Psoas muscle (tissue), 8 donors: ENCODE data around the gene VAMP5. TPM values are rescaled to one million over a fixed set of nuclear protein-coding genes. Genes with fewer than 3 reads are reported as not detected.
"Not testable (repeated sequence)": the region's sequence is repeated elsewhere in the genome, so short reads cannot be mapped to it uniquely, and the experiment has no call there.

Experiments
- ATAC-seq, 4 donors: fragments of 200-7000 bp; cut with Tn5 transposase; one replicate each; pipeline ENCODE4 v1.9.1; 2020; ENCODE audit warnings: moderate library complexity in 3 of 4, mild to moderate bottlenecking in 2 of 4
- DNase-seq, 2 donors: peaks; one replicate each; pipeline ENCODE4 v3.0.0-alpha.2; 2020
- H3K27ac ChIP-seq: fragments of 200-600 bp; one replicate; pipeline ENCODE4 v1.8.0; 2022
- H3K27me3 ChIP-seq, 3 donors: fragments of 200-600 bp in 1 of 3; one replicate each; pipeline versions ENCODE4 v1.6.1 to v1.8.0; 2013 to 2022; ENCODE audit warnings: low read length in 2 of 3, mild to moderate bottlenecking in 2 of 3, moderate library complexity in 1 of 3; ENCODE audit not compliant: insufficient read depth in 3 of 3
- H3K36me3 ChIP-seq, 2 donors: fragments of 200-600 bp in 1 of 2; one replicate each; pipeline versions ENCODE4 v1.6.1 to v1.8.0; 2013 to 2022; ENCODE audit warnings: low read depth in 1 of 2, mild to moderate bottlenecking in 1 of 2, moderate library complexity in 1 of 2; ENCODE audit not compliant: insufficient read depth in 1 of 2
- H3K4me1 ChIP-seq: fragments of 200-600 bp; one replicate; pipeline ENCODE4 v1.8.0; 2022
- H3K4me3 ChIP-seq: fragments of 200-600 bp; one replicate; pipeline ENCODE4 v1.8.0; 2022; ENCODE audit warnings: mild to moderate bottlenecking
- H3K9me3 ChIP-seq: fragments of 200-600 bp; one replicate; pipeline ENCODE4 v1.8.0; 2022
- WGBS, 3 donors: extraction: QIAGEN DNeasy Blood & Tissue Kit; methylation state at CpG; one replicate each; pipeline versions ENCODE4 v1.1.6 to v1.1.7; 2013; 5-methylcytosine and 5-hydroxymethylcytosine counted together
- intact Hi-C, 2 donors: fragments of 100-400 bp; cut with DNase I; formaldehyde crosslinking; loops; one replicate each; pipeline versions ENCODE4 v1.11.0 to v1.14.2; 2022
- polyA plus RNA-seq, 3 donors: library from polyadenylated mRNA; stranded (reverse); fragments of 200-250 nt; gene quantifications; one replicate each; pipeline ENCODE4 v1.2.3, GENCODE V29; 2013
- total RNA-seq, 4 donors: library from RNA; stranded (reverse); fragmentation: NEBNext Ultra II Directional in 2 of 4; extraction: Animal tissue kit (Norgen Biotek cat#: 25700) in 2 of 4; gene quantifications; one replicate each; pipeline versions ENCODE4 v1.2.1 to v1.2.4, GENCODE V29; 2021 to 2023
- TF ChIP-seq, protein P1 (sequence below): fragments of 200-600 bp; IDR thresholded peaks from one replicate; pipeline ENCODE4 v1.8.0; 2022; ENCODE audit warnings: antibody characterized with exemption
- donor health status: healthy with polysubstance abuse.
- donor health status: DM: no; HTN: no; CAD: no; lungs with moderate emphysema.
- donor health status: Bipolar disorder and iron deficiency.
- donor health status: healthy.
- donor health status: DM: yes; HTN: yes; CAD: no.
- donor health status: DM: no; HTN: no; CAD: no.
- donor health status: DM: no; HTN: no; CAD: no.
- donor health status: DM: yes; HTN: yes; CAD: no.

Gene VAMP5
- total and polyA plus RNA-seq, 7 donors, result 58.1 to 149 (median 95.0) TPM

DNA sequence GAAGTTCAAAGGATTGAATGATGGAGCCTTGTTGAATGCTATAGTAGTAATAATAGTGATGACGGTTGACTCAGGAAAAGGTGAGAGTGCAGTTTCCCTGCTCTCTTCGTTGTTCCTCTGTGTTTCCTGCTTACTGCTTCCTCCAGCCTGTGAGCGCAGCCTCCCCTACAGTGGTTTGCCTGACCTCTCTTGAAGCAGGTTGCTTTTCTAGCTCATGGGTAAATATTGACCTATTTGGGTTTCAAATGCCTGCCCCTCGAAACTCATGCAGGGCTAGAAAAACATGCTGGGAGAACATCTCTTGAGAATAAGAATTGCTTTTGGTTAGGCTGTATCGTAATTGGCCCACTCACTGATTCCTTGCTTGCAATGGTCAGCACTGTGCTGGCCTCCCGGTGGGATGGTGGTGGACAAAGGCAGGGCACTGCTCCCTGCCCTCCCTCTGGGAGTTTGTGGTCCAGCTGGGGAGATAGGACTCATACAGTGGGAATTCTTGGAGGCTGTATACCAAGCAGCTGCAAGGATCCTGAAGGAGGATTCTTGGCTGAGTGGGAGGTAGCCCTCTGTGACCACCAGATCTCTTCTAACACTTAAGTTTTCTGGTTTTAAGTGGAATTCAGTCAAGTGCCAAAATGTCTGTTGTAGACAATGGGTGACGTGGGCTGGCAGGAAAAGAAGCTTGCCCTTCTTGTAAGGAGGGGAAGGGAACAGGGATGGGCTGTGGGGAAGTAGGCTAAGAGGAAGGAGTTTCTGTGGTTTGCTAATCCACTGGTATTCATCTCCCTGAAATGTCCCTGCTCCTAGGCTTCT is 6.0 kb downstream of the VAMP5 start:
- Histone ChIP-seq H3K4me1 (peaks cover 75% of the 10 kb centered on the region), H3K36me3 (peaks cover 0 to 5% of the 10 kb centered on the region in 2 donors), H3K27me3 (no peaks in the 10 kb centered on the region), H3K27ac (peak overlapping the region; percentile 89), H3K4me3 (no peak overlapping the region), H3K9me3 (no peaks in the 10 kb centered on the region)
- WGBS, 3 donors, result 42 to 50% (median 47%) methylated on average over 7 of the region's 7 CpGs
- DNase-seq (peak in 1 of 2 donors; percentile 60), ATAC-seq (no peak)
- TF ChIP-seq, protein P1, sequence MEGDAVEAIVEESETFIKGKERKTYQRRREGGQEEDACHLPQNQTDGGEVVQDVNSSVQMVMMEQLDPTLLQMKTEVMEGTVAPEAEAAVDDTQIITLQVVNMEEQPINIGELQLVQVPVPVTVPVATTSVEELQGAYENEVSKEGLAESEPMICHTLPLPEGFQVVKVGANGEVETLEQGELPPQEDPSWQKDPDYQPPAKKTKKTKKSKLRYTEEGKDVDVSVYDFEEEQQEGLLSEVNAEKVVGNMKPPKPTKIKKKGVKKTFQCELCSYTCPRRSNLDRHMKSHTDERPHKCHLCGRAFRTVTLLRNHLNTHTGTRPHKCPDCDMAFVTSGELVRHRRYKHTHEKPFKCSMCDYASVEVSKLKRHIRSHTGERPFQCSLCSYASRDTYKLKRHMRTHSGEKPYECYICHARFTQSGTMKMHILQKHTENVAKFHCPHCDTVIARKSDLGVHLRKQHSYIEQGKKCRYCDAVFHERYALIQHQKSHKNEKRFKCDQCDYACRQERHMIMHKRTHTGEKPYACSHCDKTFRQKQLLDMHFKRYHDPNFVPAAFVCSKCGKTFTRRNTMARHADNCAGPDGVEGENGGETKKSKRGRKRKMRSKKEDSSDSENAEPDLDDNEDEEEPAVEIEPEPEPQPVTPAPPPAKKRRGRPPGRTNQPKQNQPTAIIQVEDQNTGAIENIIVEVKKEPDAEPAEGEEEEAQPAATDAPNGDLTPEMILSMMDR, result no peak
- intact Hi-C loops, result no loop called here

DNA sequence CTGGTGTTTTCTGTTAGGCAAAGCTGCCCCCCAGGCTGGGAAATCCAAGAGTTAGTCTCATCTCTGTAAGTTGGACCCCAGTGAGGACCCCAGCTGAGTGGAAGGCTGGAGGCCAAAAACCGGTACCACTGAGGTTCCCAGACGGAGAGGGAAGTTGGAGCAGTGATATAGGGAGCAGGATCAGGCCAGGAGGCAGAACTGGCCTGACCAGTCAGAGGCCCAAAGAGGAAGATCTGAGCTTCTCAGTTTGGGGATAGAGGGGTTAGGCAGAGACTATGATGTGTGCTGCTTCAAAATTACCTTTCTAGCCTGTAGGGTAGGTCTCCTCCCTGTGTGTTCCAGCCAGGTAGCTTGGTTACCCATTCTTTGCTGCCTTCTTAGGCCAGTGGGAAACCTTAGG is 6.7 kb downstream of the VAMP5 start:
- Histone ChIP-seq H3K4me3 (no peak overlapping the region), H3K36me3 (peaks cover 0 to 5% of the 10 kb centered on the region in 2 donors), H3K4me1 (peaks cover 67% of the 10 kb centered on the region), H3K9me3 (no peaks in the 10 kb centered on the region), H3K27ac (peak overlapping the region; percentile 89), H3K27me3 (no peaks in the 10 kb centered on the region)
- TF ChIP-seq, protein P1, result no peak
- ATAC-seq (no peak), DNase-seq (peak in 1 of 2 donors; percentile 24)
- intact Hi-C loops, result no loop called here
- 73 to 84% (median 74%) methylated on average over 2 of the region's 2 CpGs for WGBS, 3 donors

- Histone ChIP-seq H3K36me3 (peaks cover 0 to 6% of the 10 kb centered on the region in 2 donors), H3K27me3 (no peaks in the 10 kb centered on the region), H3K27ac (peak overlapping the region; percentile 89), H3K4me1 (peaks cover 69% of the 10 kb centered on the region), H3K4me3 (no peak overlapping the region), H3K9me3 (no peaks in the 10 kb centered on the region)
- TF ChIP-seq, protein P1, result no peak
- intact Hi-C loops, result no loop called here
- 49 to 60% (median 53%) methylated on average over 12 of the region's 12 CpGs for WGBS, 3 donors
- DNase-seq, result peak in 1 of 2 donors; percentile 62
- ATAC-seq, result no peak
Measured at GRCh38 chr2:85591563-85591962, 7.3 kb downstream of the VAMP5 start.

GRCh38 chr2:85592299-85592698 is 8.1 kb downstream of the VAMP5 start:
- peak in 1 of 2 donors; percentile 25 for DNase-seq
- Histone ChIP-seq H3K4me1 (peaks cover 69% of the 10 kb centered on the region), H3K36me3 (peaks cover 3 to 13% of the 10 kb centered on the region in 2 donors)
- H3K27me3 ChIP-seq, ATAC-seq, intact Hi-C loops, H3K27ac ChIP-seq, H3K4me3 ChIP-seq, H3K9me3 ChIP-seq: not testable (repeated sequence)
- 88 to 92% (median 91%) methylated on average over 9 of the region's 9 CpGs for WGBS, 3 donors

- TF ChIP-seq, protein P1, result no peak
- Histone ChIP-seq H3K27me3 (no peaks in the 10 kb centered on the region), H3K36me3 (peaks cover 3 to 21% of the 10 kb centered on the region in 2 donors), H3K9me3 (no peaks in the 10 kb centered on the region), H3K4me3 (no peak overlapping the region), H3K27ac (no peak overlapping the region), H3K4me1 (peaks cover 64% of the 10 kb centered on the region)
- ATAC-seq (no peak), DNase-seq (peak in 1 of 2 donors; percentile 49)
- intact Hi-C loops, result no loop called here
- 42 to 61% (median 53%) methylated on average over 3 of the region's 3 CpGs for WGBS, 3 donors
Measured at GRCh38 chr2:85593023-85593422, 8.8 kb downstream of the VAMP5 start.
